GM20000 (cell line): ENCODE results near the gene C16orf96.

ENCODE experiments used
- DNase-seq: peaks from one replicate; pipeline ENCODE4 v3.0.0; 2012; ENCODE audit warnings: low spot score
- TF ChIP-seq, protein P1 (sequence below): IDR thresholded peaks from 2 replicates; pipeline ENCODE4 v1.5.1; 2012; ENCODE audit warnings: mild to moderate bottlenecking, control low read depth; ENCODE audit errors: extremely low read depth, missing control alignments

C16orf96 gene

DNA sequence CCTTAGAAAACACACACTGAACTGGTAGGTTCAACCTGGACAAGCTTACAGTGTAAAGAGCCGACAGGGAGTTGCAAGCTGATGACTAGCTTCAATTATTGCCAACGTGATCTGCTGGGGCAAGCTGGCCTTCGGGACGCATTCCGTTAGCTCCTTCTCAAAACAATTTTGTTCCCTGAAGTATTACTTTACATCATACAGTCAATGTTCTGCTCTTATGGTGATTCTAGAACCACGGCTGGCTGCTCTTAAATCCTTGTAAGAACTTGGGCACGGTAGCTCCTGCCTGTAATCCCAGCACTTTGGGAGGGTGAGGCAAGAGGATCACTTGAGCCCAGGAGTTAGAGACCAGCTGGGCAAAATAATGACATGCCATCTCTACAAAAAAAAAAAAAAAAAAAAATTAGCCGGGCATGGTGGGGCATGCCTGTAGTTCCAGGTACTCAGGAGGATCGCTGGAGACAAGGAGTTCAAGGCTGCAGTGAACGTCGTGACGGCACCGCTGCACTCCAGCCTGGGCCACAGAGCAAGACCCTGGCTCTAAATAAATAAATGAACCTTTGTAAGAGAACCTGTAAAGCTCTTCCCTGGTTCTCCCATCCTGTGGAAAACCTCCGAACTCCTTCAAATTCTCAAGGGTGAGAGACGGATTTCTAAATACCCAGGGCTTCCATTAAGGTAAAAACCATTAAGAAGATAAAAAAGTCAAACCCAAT is 19.6 kb upstream of the C16orf96 start:
- no peak for DNase-seq
- TF ChIP-seq, protein P1, sequence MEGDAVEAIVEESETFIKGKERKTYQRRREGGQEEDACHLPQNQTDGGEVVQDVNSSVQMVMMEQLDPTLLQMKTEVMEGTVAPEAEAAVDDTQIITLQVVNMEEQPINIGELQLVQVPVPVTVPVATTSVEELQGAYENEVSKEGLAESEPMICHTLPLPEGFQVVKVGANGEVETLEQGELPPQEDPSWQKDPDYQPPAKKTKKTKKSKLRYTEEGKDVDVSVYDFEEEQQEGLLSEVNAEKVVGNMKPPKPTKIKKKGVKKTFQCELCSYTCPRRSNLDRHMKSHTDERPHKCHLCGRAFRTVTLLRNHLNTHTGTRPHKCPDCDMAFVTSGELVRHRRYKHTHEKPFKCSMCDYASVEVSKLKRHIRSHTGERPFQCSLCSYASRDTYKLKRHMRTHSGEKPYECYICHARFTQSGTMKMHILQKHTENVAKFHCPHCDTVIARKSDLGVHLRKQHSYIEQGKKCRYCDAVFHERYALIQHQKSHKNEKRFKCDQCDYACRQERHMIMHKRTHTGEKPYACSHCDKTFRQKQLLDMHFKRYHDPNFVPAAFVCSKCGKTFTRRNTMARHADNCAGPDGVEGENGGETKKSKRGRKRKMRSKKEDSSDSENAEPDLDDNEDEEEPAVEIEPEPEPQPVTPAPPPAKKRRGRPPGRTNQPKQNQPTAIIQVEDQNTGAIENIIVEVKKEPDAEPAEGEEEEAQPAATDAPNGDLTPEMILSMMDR: no peak

DNA sequence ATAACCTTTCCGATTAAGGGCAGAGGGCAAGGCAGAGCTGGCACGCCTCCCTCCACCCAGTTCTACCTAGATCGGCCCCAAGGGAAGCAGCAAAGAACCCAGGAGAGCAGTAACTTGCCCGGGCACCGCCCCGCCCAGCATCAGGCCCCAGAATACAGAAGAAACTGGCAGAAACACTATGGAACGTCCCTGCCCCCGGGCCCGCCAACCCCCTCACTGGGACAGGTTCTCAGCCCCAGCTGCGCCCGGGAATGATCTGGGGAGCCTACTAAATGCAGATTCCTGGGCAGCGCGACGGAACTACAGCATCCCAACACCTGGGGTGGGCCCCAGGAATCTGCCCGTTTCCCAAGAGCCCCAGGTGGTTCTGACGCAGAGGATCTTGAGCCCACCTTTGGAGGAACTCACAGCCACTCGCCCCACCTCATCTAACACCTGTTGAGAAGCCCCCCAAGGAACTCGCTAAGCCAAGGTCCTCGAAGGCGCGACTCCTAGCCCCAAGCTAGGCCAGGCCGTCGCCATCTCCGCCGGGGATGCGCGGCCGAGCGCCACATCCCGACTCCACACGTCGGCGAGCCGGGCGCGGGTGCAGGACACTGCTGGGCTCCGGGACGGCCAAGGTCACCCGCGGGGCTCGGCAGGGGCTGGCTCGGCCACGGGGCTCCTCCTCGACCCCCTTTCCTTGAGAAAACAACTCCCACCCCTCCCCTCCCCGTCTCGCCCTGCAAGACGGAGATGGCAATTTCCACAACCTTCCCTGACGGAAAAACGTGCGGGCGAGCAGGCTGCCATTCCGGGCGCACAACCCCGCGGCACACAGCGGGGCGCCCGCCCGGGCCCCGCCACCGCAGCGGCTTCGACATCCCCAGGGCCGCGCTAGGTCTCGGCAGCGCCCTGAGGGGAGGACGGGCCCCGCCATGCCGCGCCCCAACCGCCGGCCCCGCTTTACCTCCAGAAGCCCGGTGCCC is 18.5 kb upstream of the C16orf96 start:
- TF ChIP-seq, protein P1: no peak

GRCh38 chr16:4538350-4539235 is 17.5 kb upstream of the C16orf96 start, which contains the start of gene CDIP1:
CDIP1 (minus strand) TSS chr16:4538773; CDS start chr16:4514130, 24,643 bp downstream.
- peak; percentile 97 for DNase-seq
- TF ChIP-seq, protein P1: no peak

More for the DNA sequence above, 18.5 kb upstream of the C16orf96 start:
- DNase-seq: no peak

- no peak for DNase-seq
- TF ChIP-seq, protein P1: no peak
These were observed 16.3 kb upstream of the C16orf96 start for GRCh38 chr16:4539716-4540284.

GRCh38 chr16:4544473-4544872 is 11.7 kb upstream of the C16orf96 start:
- TF ChIP-seq, protein P1: no peak

DNA sequence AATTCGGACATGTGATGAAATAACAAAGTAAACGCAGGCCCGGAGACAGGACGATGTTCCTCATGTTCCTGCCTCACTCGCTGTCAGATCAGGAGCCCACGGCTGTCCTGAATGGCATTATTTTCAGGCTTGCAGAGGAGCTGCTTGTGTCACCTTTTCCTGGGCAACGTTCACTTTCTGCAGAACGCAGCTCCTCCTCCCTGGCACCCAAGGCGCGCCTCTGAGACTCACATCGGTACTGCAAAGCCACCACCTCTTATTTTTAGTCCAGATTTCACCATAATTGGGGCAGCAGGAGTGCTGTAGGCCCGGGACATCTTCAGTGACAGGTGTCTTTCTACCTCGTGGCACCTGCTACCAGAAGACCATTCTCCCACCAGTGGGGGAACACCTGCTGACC is 8.0 kb upstream of the C16orf96 start:
- TF ChIP-seq, protein P1: no peak
- DNase-seq: no peak

More at GRCh38 chr16:4544473-4544872, 11.7 kb upstream of the C16orf96 start:
- DNase-seq: no peak
